GM12874 (cell line): ENCODE data around the gene PPM1L.

Experiments
- TF ChIP-seq, protein P1 (sequence below): IDR thresholded peaks from 2 replicates; pipeline ENCODE4 v1.5.1; 2011; ENCODE audit warnings: low read depth, mild to moderate bottlenecking, control low read depth, low read length, moderate library complexity; ENCODE audit not compliant: insufficient read depth

PPM1L gene

DNA sequence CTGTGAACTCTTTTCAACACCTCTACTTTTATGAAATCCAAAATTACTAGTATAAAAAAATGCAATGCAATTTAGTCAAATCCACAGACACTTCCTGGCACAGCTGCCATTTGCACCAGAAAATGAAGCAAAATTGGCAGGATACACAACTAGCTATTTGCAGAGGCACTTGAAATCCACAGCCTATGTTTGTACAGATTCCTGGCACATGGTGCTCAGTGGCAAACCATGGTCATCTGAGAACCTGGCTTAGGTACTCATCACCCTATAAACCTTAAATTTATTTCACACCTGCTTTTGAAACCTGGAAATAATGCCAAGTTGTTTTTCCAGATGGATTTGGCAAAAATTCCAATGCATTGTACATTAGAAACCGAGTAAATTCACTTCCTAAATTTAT, 20.2 kb upstream of the PPM1L start:
- TF ChIP-seq, protein P1, sequence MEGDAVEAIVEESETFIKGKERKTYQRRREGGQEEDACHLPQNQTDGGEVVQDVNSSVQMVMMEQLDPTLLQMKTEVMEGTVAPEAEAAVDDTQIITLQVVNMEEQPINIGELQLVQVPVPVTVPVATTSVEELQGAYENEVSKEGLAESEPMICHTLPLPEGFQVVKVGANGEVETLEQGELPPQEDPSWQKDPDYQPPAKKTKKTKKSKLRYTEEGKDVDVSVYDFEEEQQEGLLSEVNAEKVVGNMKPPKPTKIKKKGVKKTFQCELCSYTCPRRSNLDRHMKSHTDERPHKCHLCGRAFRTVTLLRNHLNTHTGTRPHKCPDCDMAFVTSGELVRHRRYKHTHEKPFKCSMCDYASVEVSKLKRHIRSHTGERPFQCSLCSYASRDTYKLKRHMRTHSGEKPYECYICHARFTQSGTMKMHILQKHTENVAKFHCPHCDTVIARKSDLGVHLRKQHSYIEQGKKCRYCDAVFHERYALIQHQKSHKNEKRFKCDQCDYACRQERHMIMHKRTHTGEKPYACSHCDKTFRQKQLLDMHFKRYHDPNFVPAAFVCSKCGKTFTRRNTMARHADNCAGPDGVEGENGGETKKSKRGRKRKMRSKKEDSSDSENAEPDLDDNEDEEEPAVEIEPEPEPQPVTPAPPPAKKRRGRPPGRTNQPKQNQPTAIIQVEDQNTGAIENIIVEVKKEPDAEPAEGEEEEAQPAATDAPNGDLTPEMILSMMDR = no peak

DNA sequence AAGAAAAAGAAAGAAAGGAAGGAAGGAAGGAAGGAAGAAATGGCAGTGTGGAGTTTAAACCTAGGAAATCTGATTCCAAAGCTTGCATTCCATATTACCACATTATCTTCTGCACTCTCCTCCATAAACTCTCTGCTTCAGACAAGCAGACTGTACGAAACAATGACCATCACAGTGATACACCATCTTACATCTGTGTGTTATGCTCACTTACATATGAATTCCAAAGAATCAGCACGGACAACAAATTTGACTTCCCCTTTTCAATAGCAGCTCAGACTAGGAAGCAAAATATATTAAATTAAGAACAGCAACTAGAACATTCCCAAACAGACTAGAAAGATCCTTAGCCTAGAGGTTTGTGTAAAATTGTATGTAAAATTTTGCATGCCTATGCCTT, 18.0 kb upstream of the PPM1L start:
- TF ChIP-seq, protein P1 = no peak

DNA sequence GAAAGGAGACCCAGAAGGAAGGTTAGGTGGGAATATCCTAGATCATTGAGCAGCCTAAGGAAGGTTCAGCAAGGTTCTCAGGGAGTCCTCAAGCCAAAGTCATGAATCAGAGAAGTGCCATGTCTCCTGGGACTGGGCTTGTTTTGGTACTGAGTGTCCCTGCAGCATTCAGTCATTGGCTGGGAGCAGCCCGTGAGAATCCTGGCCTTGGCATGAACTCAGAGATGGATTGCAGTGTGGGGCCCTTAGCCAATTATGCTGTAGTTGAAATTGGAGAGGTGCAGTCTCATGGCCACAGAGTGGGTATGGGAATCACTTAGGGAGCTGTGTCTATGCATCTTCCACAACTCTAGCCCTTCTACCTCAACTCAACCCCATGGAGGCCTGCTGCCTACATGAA, 17.0 kb upstream of the PPM1L start:
- TF ChIP-seq, protein P1 = no peak

DNA sequence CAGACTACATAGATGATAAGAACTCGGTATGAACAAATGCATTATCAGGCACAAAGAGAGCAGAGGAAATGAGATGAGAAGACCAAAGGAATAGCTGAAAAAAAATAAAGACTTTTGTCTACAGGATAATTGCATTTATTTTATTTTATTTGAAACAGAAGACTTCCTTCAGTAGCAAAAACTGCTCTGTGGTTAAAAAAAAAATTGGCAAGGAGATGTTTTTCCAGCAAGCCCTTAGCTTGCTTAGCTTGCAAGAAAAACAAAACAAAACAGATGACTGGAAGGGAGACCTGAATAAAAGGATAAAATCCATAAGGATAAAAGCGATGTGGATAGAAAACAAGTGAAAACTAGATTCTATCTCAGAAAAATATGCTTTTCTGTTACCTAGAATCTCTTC, 9.1 kb upstream of the PPM1L start:
- TF ChIP-seq, protein P1 = no peak

DNA sequence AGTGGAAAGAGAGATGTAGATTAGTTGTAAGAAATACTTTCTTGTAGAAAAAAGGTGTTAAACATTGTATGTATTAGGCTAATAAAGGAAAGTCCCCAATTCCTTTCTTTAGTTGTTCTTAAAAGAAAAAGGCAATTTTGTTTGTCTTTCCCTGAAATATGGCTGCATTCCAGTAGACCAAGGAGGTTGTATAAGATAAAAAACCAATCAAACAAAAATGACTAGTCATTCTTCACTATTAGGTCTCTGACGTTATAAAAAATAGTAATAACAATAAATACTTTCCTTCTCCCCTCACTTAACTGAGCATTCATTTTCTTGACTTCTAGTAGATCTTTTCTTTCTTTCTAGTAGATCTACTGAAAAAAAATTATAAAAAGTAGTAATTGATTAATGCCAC, 8.6 kb upstream of the PPM1L start:
- TF ChIP-seq, protein P1 = no peak

DNA sequence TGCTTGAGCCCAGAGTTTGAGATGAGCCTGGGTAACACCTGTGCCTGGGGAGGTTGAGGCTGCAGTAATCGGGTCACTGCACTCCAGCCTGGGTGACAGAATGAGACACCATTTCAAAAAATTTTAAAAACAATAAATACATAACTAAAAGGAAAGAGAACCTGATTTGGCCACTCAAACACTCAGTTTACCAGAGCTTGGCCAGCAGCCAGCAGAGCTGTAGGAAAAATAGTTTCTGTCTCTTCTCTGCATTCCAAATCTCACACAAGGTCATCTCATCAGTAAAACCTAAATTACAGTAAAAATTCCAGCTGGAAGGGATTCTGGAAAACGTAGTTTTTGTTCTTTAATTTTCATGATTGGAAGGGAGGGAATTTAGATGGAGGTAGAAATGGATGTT, 7.8 kb upstream of the PPM1L start:
- TF ChIP-seq, protein P1 = no peak

DNA sequence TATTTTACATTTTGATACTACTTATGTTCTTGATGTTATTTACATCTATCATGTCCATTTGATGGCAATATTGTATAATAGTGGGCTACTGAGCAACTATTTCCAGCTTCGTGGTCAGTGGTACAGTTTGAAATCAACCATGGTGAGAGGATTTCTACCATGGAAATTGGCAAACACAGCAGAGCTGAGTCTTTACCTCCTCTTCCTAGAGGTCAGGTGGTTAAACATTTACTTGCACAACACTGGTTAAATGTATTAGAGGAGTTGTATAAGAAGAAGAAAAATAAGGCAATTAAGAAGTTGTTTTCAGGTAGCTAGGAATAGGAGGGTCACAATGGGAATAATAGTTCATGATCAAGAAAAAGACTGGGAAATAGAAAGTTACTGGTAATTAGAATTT, 7.2 kb upstream of the PPM1L start:
- TF ChIP-seq, protein P1 = no peak

DNA sequence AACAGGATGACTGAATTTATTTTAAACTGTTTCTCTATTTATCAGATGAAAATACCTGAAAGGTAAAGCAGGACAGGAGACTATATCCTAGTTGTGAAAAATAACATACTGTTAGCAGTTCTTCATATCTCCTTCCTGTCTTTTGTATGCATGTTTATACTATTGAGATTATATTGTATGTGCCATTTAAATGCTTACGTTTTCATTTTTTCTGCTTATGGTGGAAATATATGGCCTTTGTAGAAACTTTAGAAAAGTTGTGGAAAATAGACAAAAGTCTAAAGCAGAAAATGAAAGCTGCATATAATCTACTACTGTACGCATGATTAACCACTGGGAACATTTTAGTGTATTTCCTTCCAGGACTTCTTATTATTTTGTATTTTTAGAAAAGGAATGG, 2.1 kb upstream of the PPM1L start:
- TF ChIP-seq, protein P1 = no peak
